ENCODE measurements around the gene RNF168. TPM values are rescaled to one million over a fixed set of nuclear protein-coding genes. Genes with fewer than 3 reads are reported as not detected.
"Not testable (repeated sequence)": the region's sequence is repeated elsewhere in the genome, so short reads cannot be mapped to it uniquely, and the experiment has no call there.

Gene RNF168, protein sequence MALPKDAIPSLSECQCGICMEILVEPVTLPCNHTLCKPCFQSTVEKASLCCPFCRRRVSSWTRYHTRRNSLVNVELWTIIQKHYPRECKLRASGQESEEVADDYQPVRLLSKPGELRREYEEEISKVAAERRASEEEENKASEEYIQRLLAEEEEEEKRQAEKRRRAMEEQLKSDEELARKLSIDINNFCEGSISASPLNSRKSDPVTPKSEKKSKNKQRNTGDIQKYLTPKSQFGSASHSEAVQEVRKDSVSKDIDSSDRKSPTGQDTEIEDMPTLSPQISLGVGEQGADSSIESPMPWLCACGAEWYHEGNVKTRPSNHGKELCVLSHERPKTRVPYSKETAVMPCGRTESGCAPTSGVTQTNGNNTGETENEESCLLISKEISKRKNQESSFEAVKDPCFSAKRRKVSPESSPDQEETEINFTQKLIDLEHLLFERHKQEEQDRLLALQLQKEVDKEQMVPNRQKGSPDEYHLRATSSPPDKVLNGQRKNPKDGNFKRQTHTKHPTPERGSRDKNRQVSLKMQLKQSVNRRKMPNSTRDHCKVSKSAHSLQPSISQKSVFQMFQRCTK
- 19.4 and 19.5 TPM in 2 replicates for total RNA-seq (2014; rRNA removed; shearing (Covaris generic))

DNA sequence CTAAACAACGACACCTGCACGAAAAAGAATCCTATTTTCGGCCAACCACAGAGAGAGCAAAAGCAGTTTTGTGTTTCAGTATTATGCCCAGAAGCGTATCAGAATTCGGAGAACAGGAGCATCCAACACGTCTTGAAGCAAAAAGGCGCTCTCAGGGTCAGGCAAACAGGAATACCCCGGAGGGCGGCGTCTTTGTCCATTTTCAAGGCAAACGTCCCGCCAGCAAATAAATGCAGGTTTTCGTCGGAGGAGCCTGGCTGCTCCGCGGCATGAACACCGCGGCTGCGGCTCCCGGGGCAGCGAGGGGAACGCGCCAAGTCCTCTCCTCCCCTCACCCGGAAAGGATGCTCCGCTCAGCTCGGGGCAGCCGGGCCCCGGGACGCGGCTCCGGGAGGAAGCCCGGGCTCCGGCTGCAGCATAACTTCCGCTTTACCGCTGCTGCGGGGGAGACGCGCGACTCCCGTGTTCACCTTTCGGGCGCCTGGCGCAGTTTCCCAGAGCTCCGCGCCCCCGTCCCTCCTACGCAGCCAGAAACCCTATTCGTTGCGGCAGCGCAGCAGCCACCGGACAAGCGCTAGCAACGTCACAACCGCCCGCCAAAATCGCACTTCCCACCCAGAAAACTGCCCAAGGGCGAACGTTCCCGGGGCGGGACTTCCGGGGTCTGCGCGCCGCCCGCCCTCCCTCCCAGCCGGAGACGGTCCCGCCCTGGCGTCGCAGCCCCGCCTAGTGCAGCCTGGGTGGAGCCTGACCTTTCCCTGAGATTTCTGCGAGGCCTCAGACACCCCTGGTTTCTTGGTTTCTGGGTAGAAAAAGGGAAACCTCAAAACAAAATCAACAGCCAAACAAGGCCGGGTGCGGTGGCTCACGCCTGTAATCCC, at the start of gene RNF168:
Gene RNF168, minus strand, starts transcription at position 573 of the 881 bp plus-strand sequence. CDS start 595 bp downstream, outside the sequence.
- peak; percentile 95 for DNase-seq (ENCODE audit: low spot score)

DNA sequence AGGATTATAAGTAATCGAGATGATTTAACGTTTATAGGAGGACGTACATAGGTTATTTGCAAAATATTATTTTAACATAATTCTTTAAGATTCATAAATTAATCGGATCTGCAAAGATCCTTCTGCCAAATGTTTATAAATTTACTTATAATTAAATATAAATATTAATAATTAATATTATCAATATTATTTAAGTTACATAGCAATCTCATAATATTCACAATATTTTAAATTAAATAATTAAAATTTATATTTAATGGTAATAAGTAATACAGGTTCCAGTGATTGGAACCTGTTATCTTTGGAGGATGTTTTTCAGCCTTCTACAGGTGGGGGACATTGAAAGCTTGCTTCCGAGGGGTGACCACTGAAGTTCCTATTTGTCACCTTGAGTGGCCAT, 48.7 kb upstream of the RNF168 start:
- DNase-seq (ENCODE audit: low spot score): no peak

DNA sequence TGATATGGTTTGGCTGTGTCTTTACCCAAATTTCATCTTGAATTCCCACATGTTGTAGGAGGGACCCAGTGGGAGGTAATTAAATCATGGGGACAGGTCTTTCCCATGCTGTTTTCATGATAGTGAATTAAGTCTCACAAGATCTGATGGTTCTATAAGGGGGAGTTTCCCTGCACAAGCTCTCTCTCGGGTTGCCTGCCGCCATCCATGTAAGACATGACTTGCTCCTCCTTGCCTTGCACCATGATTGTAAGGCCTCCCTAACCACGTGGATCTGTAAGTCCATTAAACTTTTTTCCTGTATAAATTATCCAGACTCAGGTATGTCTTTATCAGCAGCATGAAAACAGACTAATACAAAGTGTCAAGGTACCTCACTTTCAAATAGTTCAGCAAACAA, 46.6 kb upstream of the RNF168 start:
- DNase-seq (ENCODE audit: low spot score): not testable (repeated sequence)

DNA sequence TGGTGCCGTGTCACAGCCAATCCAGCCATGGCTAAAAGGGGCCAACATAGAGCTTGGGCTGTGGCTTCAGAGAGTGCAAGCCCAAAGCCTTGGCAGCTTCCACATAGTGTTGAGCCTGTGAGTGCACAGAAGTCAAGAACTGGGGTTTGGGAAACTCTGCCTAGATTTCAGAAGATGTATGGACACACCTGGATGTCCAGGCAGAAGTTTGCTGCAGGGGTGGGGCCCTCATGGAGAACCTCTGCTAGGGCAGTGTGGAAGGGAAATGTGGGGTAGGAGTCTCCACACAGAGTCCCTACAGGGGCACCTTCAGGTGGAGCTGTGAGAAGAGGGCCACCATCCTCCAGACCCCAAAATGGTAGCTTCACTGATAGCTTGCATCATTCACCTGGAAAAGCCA, 45.7 kb upstream of the RNF168 start:
- DNase-seq (ENCODE audit: low spot score): not testable (repeated sequence)

DNA sequence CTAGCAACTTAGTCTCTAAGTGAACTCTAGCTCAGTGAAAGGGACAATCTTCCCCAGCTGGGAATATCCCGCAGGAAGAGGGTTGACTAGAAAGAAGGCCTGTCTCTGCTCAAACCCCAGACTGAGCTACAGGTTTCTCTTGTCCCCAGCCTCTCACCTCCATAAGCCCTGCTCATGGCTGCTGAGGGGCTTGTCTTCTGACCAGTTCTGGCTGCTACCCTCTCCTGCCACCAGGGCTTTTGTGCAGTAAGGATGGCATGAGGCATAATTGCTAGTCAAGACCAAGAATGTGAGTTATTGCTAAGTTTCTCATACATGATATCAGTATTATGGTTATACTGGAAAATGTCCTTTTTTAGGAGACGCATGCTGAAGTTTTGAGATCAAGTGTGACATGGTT, 43.5 kb upstream of the RNF168 start:
- no peak for DNase-seq (ENCODE audit: low spot score)

DNA sequence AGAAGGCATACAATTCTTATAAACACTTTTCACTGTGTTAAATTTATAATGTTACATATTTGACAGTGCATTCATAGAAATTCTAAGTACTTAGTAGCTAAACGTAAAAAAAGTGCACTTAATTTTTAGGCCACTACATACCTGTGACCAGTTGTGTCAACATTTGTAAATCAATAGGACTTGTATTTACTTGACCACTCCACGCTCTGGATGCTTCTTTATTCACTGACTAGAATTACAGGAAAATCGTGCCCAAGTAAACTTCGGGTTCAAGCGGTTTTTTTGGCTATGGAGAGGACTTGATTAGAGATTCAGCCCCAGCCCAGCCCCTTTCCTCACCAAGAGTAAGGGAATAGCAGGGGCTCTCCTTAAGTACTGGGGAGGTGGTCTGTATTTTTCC, 43.0 kb upstream of the RNF168 start:
- DNase-seq (ENCODE audit: low spot score): no peak

DNA sequence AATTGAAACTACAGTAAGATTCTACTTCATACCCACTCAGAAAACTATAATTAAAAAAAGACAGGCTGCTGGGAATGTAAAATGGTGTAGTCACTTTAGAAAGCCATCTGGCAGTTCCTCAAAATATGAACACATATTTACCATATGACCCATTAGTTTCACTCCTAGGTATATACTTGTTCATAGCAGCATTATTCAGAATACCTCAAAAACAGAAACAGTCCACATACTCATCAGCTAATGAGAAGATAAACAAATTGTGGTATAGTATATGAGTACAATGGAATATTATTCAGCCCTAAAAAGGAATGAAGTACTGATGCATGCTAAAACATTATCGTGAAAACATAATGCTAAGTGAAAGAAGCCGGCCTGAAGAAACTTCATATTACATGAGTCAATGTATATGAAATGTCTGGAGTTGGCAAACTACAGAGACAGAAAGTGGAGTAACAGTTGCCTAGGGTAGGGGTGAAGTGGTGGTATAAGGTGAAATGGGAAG, 41.0 kb upstream of the RNF168 start:
- DNase-seq (ENCODE audit: low spot score): no peak

DNA sequence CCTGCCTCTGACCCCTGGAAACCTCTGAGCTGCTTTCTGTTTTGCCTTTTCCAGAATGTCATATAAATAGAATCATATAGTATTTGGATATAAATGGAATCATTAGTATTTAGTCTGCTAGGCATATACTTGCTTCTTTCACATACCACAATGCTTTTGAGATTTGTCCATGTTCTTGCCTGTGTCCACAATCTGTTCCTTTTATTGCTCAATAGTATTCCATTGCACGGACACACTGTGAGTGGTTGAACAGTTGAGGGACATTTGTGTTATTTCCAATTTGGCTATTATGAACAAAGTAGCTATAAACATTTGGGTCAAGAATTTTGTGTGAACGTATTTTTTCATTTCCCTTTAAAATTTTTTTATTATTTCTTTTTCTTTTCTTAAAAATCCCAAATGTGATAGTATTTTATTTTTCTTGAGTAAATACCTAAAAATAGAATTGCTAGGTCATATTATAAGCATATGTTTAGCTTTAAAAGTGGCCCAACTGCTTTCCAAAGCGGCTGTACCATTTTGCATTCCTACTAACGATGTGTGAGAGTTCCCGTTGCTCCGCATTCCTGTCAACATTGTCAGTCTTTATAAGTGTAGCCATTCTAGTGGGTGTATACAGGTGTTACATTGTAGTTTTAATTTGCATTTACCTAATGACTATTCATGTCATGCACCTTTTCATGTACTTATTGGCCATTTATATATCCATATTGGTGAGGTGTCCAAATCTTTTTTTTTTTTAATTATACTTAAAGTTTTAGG, 38.3 kb upstream of the RNF168 start:
- DNase-seq (ENCODE audit: low spot score): no peak

DNA sequence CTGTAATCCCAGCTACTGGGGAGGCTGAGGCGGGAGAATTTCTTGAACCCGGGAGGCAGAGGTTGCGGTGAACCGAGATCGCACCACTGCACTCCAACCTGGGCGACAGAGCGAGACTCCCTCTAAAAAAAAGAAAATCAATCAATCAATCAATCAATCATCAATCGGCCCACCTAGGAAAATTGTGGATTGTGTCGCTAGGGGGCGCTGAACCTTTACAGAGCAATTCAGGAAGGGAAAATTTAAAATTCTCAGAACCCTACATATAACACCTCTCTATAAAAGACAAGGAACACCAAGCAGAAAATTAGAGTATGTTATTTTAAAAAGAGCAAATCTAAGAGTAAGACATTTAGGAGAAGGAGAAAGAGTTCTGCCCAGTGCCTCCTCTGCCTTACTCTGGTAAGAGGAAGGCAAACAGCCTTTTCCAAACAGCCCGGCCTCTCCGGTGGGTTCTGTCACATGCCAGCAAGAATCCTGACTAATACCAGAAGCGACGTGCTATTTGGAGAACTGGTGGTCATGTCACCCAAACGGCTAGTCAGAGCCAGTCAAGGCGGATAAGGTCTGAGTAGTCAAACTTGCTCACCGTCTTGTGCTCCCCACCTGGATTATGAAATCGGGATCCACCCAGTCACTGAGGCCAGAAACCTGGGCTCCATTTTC, 33.9 kb upstream of the RNF168 start:
- DNase-seq (ENCODE audit: low spot score): peak; percentile 42

DNA sequence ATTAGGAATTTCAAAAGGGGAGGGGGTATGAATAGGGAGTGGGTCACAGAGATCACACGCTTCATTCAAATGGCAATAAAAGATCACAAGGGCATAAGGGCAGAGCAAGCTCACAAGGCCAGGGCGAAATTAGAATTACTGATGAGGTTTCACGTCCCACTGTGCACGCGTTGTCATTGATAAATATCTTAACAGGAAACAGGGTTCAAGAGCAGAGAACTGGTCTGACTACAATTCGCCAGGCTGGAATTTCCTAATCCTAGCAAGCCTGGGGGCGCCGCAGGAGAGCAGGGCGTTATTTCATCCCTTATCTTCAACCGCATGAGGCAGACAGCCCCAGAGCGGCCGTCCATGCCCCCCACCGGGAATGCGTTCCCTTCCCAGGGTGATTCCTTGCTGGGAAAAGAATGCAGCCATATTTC, 29.7 kb upstream of the RNF168 start:
- DNase-seq (ENCODE audit: low spot score): no peak

DNA sequence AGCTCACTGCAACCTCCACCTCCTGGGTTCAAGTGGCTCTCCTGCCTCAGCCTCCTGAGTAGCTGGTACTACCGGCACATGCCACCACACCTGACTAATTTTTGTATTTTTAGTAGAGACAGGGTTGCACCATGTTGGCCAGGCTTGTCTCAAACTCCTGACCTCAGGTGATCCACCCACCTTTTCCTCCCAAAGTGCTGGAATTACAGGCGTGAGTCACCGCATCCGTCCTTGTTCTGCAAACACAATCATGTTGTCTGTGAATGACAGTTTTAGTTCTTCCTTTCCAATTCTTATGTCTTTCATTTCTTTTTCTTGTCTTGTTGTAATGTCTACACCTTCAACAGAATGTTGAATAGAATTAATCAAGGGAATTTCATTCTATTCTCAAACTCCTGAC, 27.9 kb upstream of the RNF168 start:
- DNase-seq (ENCODE audit: low spot score): no peak

DNA sequence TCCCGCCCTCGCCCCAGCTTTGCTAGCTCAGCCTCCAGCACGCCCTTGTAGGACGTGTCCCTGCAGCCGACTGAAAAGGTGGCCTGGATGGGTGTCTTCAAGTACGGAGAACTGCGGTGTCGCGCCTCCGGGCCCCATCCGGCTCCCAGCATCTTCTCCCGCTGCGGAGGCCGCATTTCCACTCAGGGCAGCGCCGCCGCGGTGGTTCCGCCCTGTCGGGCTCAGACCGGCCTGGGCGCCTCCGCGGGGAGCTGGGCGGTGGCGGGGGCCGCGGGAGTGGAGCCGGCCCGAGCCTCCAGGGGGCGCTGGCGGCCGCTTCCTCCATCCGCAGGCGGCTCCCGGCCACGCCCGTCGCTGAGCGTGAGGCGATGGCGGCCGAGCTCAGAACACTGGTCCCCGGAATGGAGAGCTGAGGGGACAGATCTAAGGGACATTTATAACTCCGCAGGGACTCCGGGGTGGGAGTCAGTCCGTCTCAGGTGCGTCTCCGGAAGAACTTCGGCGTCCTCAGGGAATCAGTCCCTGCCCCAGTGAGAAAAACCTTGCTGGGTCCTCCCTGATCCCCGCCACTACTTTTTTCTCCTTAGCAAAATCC, 25.2 kb upstream of the RNF168 start:
- no peak for DNase-seq (ENCODE audit: low spot score)

DNA sequence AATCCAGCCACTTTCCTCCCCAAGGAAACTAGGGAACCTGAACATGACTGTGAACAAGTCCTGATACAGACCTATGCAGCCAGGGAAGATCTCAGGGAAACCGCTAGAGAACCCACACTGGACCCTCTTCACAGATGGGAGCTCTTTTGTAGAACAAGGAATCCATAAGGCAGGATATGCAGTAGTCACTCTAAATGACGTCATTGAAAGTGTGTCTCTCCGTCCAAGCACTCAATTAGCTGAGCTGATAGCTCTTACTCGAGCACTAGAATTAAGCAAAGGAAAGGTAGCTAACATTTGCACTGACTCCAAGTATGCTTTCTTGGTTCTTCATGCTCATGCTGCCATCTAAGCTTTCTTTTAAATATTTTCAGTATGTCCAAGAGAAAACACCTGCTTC, 21.6 kb upstream of the RNF168 start:
- DNase-seq (ENCODE audit: low spot score): no peak

DNA sequence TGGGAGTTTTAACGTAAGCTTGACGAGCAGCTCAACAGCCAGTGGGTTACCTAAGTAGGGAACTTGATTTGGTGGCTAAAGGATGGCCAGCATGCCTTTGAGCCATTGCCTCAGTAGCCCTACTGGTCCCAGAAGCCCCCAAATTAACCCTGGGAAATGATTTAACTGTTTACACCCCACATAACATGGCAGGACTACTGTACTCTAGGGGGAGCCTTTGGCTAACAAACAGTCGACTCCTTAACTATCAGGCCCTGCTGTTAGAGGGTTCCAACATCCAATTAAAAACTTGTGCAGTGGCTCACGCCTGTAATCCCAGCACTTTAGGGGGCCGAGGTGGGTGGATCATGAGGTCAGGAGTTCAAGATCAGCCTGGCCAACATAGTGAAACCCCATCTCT, 21.0 kb upstream of the RNF168 start:
- peak; percentile 29 for DNase-seq (ENCODE audit: low spot score)

DNA sequence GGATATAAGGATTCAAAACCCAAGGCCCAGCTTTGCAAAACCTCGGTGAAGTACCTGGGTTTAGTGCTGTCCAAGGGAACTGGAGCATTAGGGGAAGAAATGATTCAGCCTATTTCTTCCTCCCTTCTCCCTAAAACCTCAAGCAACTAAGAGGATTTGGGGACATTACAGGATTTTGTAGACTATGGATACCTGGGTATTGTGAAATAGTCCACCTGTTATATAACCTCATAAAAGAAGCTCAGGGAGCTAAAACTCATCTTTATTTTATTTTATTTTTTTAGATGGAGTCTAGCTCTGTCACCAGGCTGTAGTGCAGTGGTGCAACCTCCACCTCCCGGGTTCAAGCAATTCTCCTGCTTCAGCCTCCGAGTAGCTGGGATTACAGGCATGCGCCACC, 20.3 kb upstream of the RNF168 start:
- no peak for DNase-seq (ENCODE audit: low spot score)

DNA sequence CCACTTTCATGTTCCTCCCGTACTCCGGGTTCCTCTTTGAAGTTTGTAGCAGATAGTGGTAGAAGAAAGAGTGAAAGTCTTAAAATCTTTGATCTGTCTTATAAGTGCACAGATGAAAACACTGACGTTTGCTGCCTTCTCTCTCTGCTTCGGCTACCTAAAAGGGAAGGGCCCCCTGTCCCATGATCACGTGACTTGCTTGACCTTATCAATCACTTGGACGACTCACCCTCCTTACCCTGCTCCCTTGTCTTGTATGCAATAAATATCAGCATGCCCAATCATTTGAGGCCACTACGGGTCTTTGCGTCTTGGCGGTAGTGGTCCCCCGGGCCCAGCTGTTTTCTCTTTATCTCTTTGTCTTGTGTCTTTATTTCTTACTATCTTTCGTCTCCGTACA, 17.7 kb upstream of the RNF168 start:
- DNase-seq (ENCODE audit: low spot score): not testable (repeated sequence)

DNA sequence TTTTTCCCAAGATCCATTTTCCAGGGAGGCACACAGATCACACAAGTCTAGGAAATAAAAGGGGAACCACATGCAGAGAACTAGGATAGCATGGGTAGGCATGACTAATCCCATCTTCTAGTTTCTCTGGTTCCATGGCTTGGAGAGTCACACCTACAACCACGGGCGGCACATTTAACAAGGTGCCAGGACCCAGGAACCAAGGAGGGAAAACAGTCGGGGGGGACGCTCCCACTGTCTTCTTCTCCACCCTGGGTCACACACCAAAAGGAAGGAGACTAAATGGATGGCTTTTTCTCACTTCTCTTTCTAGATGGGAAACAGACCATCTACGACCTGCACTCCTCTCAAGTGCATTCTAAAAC, 16.1 kb upstream of the RNF168 start:
- no peak for DNase-seq (ENCODE audit: low spot score)

DNA sequence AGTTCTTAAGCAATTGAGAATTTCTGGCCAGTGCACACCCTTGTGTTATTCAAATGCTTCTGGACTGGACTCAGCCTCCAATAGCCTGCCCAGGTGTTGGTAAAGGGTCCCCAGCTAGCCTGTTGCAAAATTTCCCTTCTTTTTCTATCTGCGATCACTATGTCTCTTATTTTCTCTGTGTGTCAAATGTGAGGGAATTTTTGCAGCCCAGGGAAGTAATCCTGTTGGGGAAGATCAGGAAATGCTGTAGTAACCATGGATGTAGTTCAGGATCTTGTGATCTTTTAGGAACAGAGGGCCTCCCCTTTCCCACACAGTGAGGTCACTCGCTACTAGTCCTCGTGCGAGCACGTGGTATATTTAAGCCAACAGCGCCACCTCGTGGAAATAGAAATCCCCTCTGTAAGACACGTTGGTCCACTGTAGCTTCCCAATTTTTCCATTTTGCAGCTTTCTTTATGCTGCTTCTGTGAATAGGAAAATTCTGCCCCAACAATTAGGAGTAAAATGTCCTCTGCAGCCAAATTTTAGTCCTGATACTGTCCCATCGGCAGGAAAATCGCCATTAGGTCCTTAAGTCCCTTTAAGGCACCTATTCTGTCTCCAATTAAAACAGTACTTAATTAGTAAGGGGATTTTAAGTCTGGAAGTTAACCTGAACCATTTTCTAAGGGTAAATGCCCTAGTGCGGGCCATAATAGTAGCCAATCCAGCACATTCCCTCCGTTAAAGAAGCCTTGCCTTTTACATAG, 15.6 kb upstream of the RNF168 start:
- peak; percentile 94 for DNase-seq (ENCODE audit: low spot score)

DNA sequence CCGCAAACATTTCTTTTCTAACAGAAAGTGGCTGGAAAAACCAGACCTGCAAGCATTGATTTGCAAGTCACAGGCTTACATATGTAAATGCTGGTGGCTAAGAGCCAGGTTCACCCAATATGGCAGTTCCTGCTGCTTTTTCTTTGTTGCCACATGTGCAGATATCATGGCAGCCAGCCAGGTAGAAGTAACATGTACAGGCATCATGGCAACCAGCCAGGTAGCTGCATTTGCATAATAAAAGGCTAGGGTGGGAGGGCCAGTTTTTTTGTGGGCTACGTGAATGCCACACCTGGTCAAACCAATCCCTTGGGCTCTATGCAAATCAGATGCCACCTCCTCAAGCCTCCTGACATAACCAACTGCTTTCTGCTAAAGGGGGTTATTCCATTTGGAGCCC, 14.4 kb upstream of the RNF168 start:
- DNase-seq (ENCODE audit: low spot score): peak; percentile 64

Measured in HT-29 (cell line).